Hematopoietic multipotent progenitor cell treated with erythropoietin and hydrocortisone succinate and interleukin-3 and kit ligand, for 4 days (in vitro differentiated cells): ENCODE data around the gene CCS.

ENCODE experiments used
- DNase-seq: peaks from one replicate; pipeline ENCODE4 v3.0.0-alpha.2; 2015

CCS gene

GRCh38 chr11:66631883-66632282, 38.9 kb downstream of the CCS start:
- DNase-seq, result no peak

- DNase-seq, result no peak
Observed at GRCh38 chr11:66632952-66633351, 40.0 kb downstream of the CCS start.

- no peak for DNase-seq
Observed at GRCh38 chr11:66636411-66636810, 43.4 kb downstream of the CCS start.

- peak; percentile 24 for DNase-seq
Observed at GRCh38 chr11:66637557-66638176, 44.7 kb downstream of the CCS start.

- peak; percentile 100 for DNase-seq
Observed at GRCh38 chr11:66638177-66639065, 45.4 kb downstream of the CCS start, which contains the start of gene RBM4. Gene RBM4 (plus strand): TSS chr11:66638703. CDS start chr11:66639712, 1,009 bp downstream.

- peak; percentile 65 for DNase-seq
Observed at GRCh38 chr11:66639066-66639813, 46.3 kb downstream of the CCS start.

- DNase-seq, result peak; percentile 30
Observed at GRCh38 chr11:66639814-66640340, 46.9 kb downstream of the CCS start.

GRCh38 chr11:66641834-66642233, 48.8 kb downstream of the CCS start:
- no peak for DNase-seq

- DNase-seq, result no peak
Observed at GRCh38 chr11:66643745-66644437, 50.9 kb downstream of the CCS start.

GRCh38 chr11:66646828-66647227, 53.8 kb downstream of the CCS start:
- no peak for DNase-seq

- no peak for DNase-seq
Observed at GRCh38 chr11:66649903-66650302, 56.9 kb downstream of the CCS start.

- DNase-seq, result no peak
Observed at GRCh38 chr11:66651016-66651415, 58.0 kb downstream of the CCS start.

GRCh38 chr11:66652651-66653050, 59.7 kb downstream of the CCS start:
- no peak for DNase-seq

GRCh38 chr11:66653123-66653522, 60.1 kb downstream of the CCS start:
- DNase-seq, result no peak
